IMR-90 (cell line): Measurements from ENCODE around the gene ZNF219. TPM values are rescaled to one million over a fixed set of nuclear protein-coding genes. Genes with fewer than 3 reads are reported as not detected.

ENCODE experiments used
- ATAC-seq: fragments of 200-7000 bp; cut with Tn5 transposase; 2 replicates; pipeline ENCODE4 v1.9.1; 2020; ENCODE audit warnings: low read depth, mild to moderate bottlenecking, moderate library complexity
- BruUV-seq: library from RNA; stranded (reverse); fragments of 400-500 nt; replicated peaks from 2 replicates; lab custom pipeline; 2021; lab: Mats Ljungman, UMichigan
- CTCF ChIA-PET: fragments of 300-600 bp; formaldehyde crosslinking; extraction: SDS; loops from one replicate; lab custom pipeline; 2021; ENCODE audit warnings: antibody characterized with exemption; lab: Yijun Ruan, JAX
- POLR2A ChIA-PET: fragments of 300-600 bp; sonication (Branson Sonifier 250); formaldehyde crosslinking; loops from one replicate; lab custom pipeline; 2022; ENCODE audit warnings: antibody characterized with exemption; ENCODE audit not compliant: unreplicated experiment; lab: Charles Lee
- DNase-seq: peaks from one replicate; pipeline ENCODE4 v3.0.0; 2013
- H2AFZ ChIP-seq: replicated peaks from 2 replicates; pipeline ENCODE3; 2013; ENCODE audit warnings: low read length, mild to moderate bottlenecking; ENCODE audit not compliant: poor library complexity
- H2AK5ac ChIP-seq: 2 replicates; pipeline ENCODE4 v1.6.1; 2013; ENCODE audit warnings: low read depth, low read length, inconsistent platforms
- H2AK9ac ChIP-seq: replicated peaks from 2 replicates; pipeline ENCODE3; 2013; ENCODE audit warnings: mild to moderate bottlenecking, low read depth, low read length, moderate library complexity; ENCODE audit not compliant: poor library complexity
- H2BK120ac ChIP-seq: 2 replicates; pipeline ENCODE4 v1.6.1; 2013; ENCODE audit warnings: low read depth, low read length, inconsistent platforms
- H2BK15ac ChIP-seq: 3 replicates; pipeline ENCODE4 v1.6.1; 2013; ENCODE audit warnings: low read depth, low read length, inconsistent platforms
- H2BK20ac ChIP-seq: 2 replicates; pipeline ENCODE4 v1.6.1; 2013; ENCODE audit warnings: low read depth, mild to moderate bottlenecking, inconsistent platforms, low read length, moderate library complexity
- H2BK5ac ChIP-seq: 2 replicates; pipeline ENCODE4 v1.6.1; 2013; ENCODE audit warnings: mild to moderate bottlenecking, low read depth, low read length, inconsistent platforms; ENCODE audit not compliant: poor library complexity, severe bottlenecking
- H3K14ac ChIP-seq: replicated peaks from 2 replicates; pipeline ENCODE4 v1.6.1; 2013; ENCODE audit warnings: low read depth, low read length, inconsistent platforms
- H3K18ac ChIP-seq: 2 replicates; pipeline ENCODE4 v1.6.1; 2013; ENCODE audit warnings: low read depth, low read length, control low read depth
- H3K23ac ChIP-seq: 2 replicates; pipeline ENCODE4 v1.6.1; 2013; ENCODE audit warnings: low read depth, low read length, inconsistent platforms
- H3K27ac ChIP-seq: 2 replicates; pipeline ENCODE4 v1.5.1; 2013; ENCODE audit warnings: mild to moderate bottlenecking, control low read depth, low read length; ENCODE audit not compliant: insufficient read depth
- H3K27me3 ChIP-seq: 2 replicates; pipeline ENCODE4 v1.6.1; 2013; ENCODE audit warnings: low read length; ENCODE audit not compliant: control insufficient read depth, insufficient read depth
- H3K36me3 ChIP-seq: 2 replicates; pipeline ENCODE4 v1.6.1; 2013; ENCODE audit warnings: low read length, mixed read lengths; ENCODE audit not compliant: control insufficient read depth, insufficient read depth
- H3K4ac ChIP-seq: 2 replicates; pipeline ENCODE4 v1.6.1; 2013; ENCODE audit warnings: low read depth, low read length, inconsistent platforms
- H3K4me1 ChIP-seq: 2 replicates; pipeline ENCODE4 v1.6.1; 2013; ENCODE audit warnings: low read length, mixed read lengths; ENCODE audit not compliant: control insufficient read depth, insufficient read depth
- H3K4me2 ChIP-seq: 2 replicates; pipeline ENCODE4 v1.6.1; 2013; ENCODE audit warnings: low read depth, mild to moderate bottlenecking, control low read depth, low read length, moderate library complexity
- H3K4me3 ChIP-seq: 2 replicates; pipeline ENCODE4 v1.5.1; 2013; ENCODE audit warnings: low read depth, mild to moderate bottlenecking, control low read depth, low read length, moderate library complexity; ENCODE audit not compliant: insufficient read depth
- H3K56ac ChIP-seq: 2 replicates; pipeline ENCODE4 v1.6.1; 2013; ENCODE audit warnings: low read length, inconsistent platforms; ENCODE audit not compliant: insufficient read depth; ENCODE audit errors: extremely low read depth
- H3K79me1 ChIP-seq, 2 experiments: 2 replicates each; pipeline ENCODE4 v1.6.1; 2013; ENCODE audit warnings: low read length in 2 of 2, inconsistent platforms in 1 of 2, low read depth in 1 of 2
- H3K9ac ChIP-seq: 2 replicates; pipeline ENCODE4 v1.6.1; 2013; ENCODE audit warnings: low read depth, low read length, control low read depth
- H3K9me1 ChIP-seq: 2 replicates; pipeline ENCODE4 v1.6.1; 2013; ENCODE audit warnings: low read length, inconsistent platforms; ENCODE audit not compliant: insufficient read depth
- H3K9me3 ChIP-seq: 2 replicates; pipeline ENCODE4 v1.6.1; 2013; ENCODE audit warnings: low read length; ENCODE audit not compliant: control insufficient read depth, insufficient read depth
- H4K20me1 ChIP-seq: 2 replicates; pipeline ENCODE4 v1.6.1; 2013; ENCODE audit warnings: low read length, inconsistent platforms; ENCODE audit not compliant: insufficient read depth
- H4K5ac ChIP-seq: 2 replicates; pipeline ENCODE4 v1.6.1; 2013; ENCODE audit warnings: mild to moderate bottlenecking, low read depth, low read length, control low read depth
- H4K8ac ChIP-seq, 2 experiments: 2 replicates each; pipeline ENCODE4 v1.6.1; 2013; ENCODE audit warnings: low read depth in 2 of 2, low read length in 2 of 2, control low read depth in 1 of 2, inconsistent platforms in 1 of 2
- H4K91ac ChIP-seq: 2 replicates; pipeline ENCODE4 v1.6.1; 2013; ENCODE audit warnings: low read depth, low read length, inconsistent platforms; ENCODE audit not compliant: insufficient read depth
- BHLHE40 ChIP-seq: fragments of 150-350 bp; IDR thresholded peaks from 2 replicates; pipeline ENCODE4 v1.6.1; 2016; ENCODE audit warnings: mild to moderate bottlenecking, low read depth, low read length
- CEBPB ChIP-seq: IDR thresholded peaks from 2 replicates; pipeline ENCODE4 v1.6.1; 2012; ENCODE audit warnings: low read depth, low read length, improper control_type of control experiment
- CHD1 ChIP-seq: IDR thresholded peaks from 2 replicates; pipeline ENCODE4 v1.6.1; 2012; ENCODE audit warnings: low read depth, low read length, improper control_type of control experiment
- FOS ChIP-seq: fragments of 150-350 bp; IDR thresholded peaks from 2 replicates; pipeline ENCODE4 v1.6.1; 2016; ENCODE audit warnings: low read depth, low read length
- MAFK ChIP-seq: IDR thresholded peaks from 2 replicates; pipeline ENCODE4 v1.6.1; 2012; ENCODE audit warnings: low read depth, low read length, improper control_type of control experiment
- MAZ ChIP-seq: IDR thresholded peaks from 2 replicates; pipeline ENCODE4 v1.6.1; 2012; ENCODE audit warnings: low read depth, mild to moderate bottlenecking, low read length, improper control_type of control experiment, moderate library complexity, borderline replicate concordance
- MXI1 ChIP-seq: IDR thresholded peaks from 2 replicates; pipeline ENCODE4 v1.6.1; 2012; ENCODE audit warnings: low read depth, mild to moderate bottlenecking, low read length, moderate library complexity, borderline replicate concordance
- NFE2L2 ChIP-seq: fragments of 150-350 bp; IDR thresholded peaks from 2 replicates; pipeline ENCODE4 v1.6.1; 2016; ENCODE audit warnings: low read depth, mild to moderate bottlenecking, low read length
- POLR2A ChIP-seq: IDR thresholded peaks from 2 replicates; pipeline ENCODE4 v1.6.1; 2012; ENCODE audit warnings: mild to moderate bottlenecking, low read depth, low read length
- RAD21 ChIP-seq: IDR thresholded peaks from 2 replicates; pipeline ENCODE4 v1.6.1; 2012; ENCODE audit warnings: low read length, improper control_type of control experiment
- RCOR1 ChIP-seq: IDR thresholded peaks from 2 replicates; pipeline ENCODE4 v1.6.1; 2012; ENCODE audit warnings: mild to moderate bottlenecking, low read length, improper control_type of control experiment; ENCODE audit not compliant: insufficient replicate concordance
- RFX5 ChIP-seq: IDR thresholded peaks from 2 replicates; pipeline ENCODE4 v1.8.0; 2012; ENCODE audit warnings: low read depth, mild to moderate bottlenecking, low read length, moderate library complexity
- SMC3 ChIP-seq: fragments of 150-350 bp; IDR thresholded peaks from 2 replicates; pipeline ENCODE4 v1.6.1; 2016; ENCODE audit warnings: low read depth, mild to moderate bottlenecking, antibody characterized with exemption, low read length, moderate library complexity
- WGBS, 2 experiments: methylation state at CpG; one replicate each; pipeline versions ENCODE4 v1.1.5 to v1.1.7; 2013; ENCODE audit warnings: missing lambda C conversion rate in 2 of 2; ENCODE audit not compliant: insufficient read length in 1 of 2; ENCODE audit errors: extremely low coverage in 2 of 2; 5-methylcytosine and 5-hydroxymethylcytosine counted together
- dilution Hi-C: fragments of 300-500 bp; cut with HindIII; formaldehyde crosslinking; loops from one replicate; pipeline ENCODE4 v1.14.3; 2018; ENCODE audit warnings: low sequenced_read_pairs; ENCODE audit not compliant: unreplicated experiment
- in situ Hi-C: fragments of 300-500 bp; cut with MboI; formaldehyde crosslinking; loops from 3 replicates; pipeline ENCODE4 v1.14.3; 2019; ENCODE audit warnings: low sequenced_read_pairs, inconsistent platforms, mixed read lengths
- intact Hi-C: fragments of 100-400 bp; cut with micrococcal nuclease; formaldehyde crosslinking; loops from 2 replicates; pipeline ENCODE4 v1.10.0; 2022
- polyA plus RNA-seq, 3 experiments: library from polyadenylated mRNA; depleted of rRNA; stranded (reverse); fragments of >200 nt; gene quantifications; 2 replicates each; pipeline ENCODE4 v1.2.3, GENCODE V29; 2012; ENCODE audit warnings: low replicate concordance in 1 of 3
- total RNA-seq: library from RNA; depleted of rRNA; stranded (reverse); fragments of >200 nt; gene quantifications from 2 replicates; pipeline ENCODE4 v1.2.3, GENCODE V29; 2012
- TF ChIP-seq, protein P1 (sequence below): fragments of 150-350 bp; IDR thresholded peaks from 2 replicates; pipeline ENCODE4 v1.6.1; 2017; ENCODE audit warnings: mild to moderate bottlenecking, antibody characterized with exemption, low read length, low read depth
- TF ChIP-seq, protein P2 (sequence below): conservative IDR thresholded peaks from 2 replicates; pipeline ENCODE4 v1.5.1; 2012; ENCODE audit warnings: mild to moderate bottlenecking, low read depth, low read length, improper control_type of control experiment
- TF ChIP-seq, protein P3 (sequence below): fragments of 150-350 bp; IDR thresholded peaks from 2 replicates; pipeline ENCODE4 v1.6.1; 2016; ENCODE audit warnings: low read depth, mild to moderate bottlenecking, low read length, moderate library complexity, borderline replicate concordance

The ZNF219 gene
- total and polyA plus RNA-seq, 2 of the 4 experiments (the other 2 are of a cell fraction), result 0.90 to 3.8 TPM

DNA sequence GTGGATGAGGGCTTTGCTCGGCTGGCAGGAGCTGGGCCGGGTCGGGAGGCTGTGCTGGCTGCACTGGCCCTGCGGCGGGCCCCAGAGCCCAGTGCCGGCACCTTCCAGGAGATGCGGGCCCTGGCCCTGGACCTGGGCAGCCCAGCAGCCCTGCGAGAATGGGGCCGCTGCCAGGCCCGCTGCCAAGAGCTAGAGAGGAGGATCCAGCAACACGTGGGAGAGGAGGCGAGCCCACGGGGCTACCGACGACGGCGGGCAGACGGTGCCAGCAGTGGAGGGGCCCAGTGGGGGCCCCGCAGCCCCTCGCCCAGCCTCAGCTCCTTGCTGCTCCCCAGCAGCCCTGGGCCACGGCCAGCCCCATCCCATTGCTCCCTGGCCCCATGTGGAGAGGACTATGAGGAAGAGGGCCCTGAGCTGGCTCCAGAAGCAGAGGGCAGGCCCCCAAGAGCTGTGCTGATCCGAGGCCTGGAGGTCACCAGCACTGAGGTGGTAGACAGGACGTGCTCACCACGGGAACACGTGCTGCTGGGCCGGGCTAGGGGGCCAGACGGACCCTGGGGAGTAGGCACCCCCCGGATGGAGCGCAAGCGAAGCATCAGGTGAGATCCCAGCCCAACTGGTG lies 16.8 kb downstream of the ZNF219 start:
- no peaks in the 10 kb centered on the region for H3K27me3 ChIP-seq
- no peak overlapping the region for H2AK5ac ChIP-seq
- intact Hi-C loops, result no loop called here
- dilution Hi-C loops, result no loop called here
- no peak for TF ChIP-seq NFE2L2
- no peak for TF ChIP-seq RFX5
- TF ChIP-seq MXI1, result no peak
- no peak for TF ChIP-seq RAD21
- TF ChIP-seq CHD1, result no peak
- TF ChIP-seq, protein P1, sequence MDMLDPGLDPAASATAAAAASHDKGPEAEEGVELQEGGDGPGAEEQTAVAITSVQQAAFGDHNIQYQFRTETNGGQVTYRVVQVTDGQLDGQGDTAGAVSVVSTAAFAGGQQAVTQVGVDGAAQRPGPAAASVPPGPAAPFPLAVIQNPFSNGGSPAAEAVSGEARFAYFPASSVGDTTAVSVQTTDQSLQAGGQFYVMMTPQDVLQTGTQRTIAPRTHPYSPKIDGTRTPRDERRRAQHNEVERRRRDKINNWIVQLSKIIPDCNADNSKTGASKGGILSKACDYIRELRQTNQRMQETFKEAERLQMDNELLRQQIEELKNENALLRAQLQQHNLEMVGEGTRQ, result no peak
- TF ChIP-seq, protein P2, sequence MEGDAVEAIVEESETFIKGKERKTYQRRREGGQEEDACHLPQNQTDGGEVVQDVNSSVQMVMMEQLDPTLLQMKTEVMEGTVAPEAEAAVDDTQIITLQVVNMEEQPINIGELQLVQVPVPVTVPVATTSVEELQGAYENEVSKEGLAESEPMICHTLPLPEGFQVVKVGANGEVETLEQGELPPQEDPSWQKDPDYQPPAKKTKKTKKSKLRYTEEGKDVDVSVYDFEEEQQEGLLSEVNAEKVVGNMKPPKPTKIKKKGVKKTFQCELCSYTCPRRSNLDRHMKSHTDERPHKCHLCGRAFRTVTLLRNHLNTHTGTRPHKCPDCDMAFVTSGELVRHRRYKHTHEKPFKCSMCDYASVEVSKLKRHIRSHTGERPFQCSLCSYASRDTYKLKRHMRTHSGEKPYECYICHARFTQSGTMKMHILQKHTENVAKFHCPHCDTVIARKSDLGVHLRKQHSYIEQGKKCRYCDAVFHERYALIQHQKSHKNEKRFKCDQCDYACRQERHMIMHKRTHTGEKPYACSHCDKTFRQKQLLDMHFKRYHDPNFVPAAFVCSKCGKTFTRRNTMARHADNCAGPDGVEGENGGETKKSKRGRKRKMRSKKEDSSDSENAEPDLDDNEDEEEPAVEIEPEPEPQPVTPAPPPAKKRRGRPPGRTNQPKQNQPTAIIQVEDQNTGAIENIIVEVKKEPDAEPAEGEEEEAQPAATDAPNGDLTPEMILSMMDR, result no peak
- TF ChIP-seq RCOR1, result no peak
- no peak for TF ChIP-seq SMC3
- no peak for TF ChIP-seq BHLHE40
- TF ChIP-seq, protein P3, sequence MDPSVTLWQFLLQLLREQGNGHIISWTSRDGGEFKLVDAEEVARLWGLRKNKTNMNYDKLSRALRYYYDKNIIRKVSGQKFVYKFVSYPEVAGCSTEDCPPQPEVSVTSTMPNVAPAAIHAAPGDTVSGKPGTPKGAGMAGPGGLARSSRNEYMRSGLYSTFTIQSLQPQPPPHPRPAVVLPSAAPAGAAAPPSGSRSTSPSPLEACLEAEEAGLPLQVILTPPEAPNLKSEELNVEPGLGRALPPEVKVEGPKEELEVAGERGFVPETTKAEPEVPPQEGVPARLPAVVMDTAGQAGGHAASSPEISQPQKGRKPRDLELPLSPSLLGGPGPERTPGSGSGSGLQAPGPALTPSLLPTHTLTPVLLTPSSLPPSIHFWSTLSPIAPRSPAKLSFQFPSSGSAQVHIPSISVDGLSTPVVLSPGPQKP, result no peak
- TF ChIP-seq MAFK, result no peak
- no peak for TF ChIP-seq CEBPB
- TF ChIP-seq POLR2A, result no peak
- TF ChIP-seq FOS, result no peak
- no peak for TF ChIP-seq MAZ
- no peak overlapping the region for H4K91ac ChIP-seq
- 89% methylated on average over 10 of the region's 30 CpGs; no CpG with 5 or more reads in 1 of the 2 experiments for WGBS, 2 experiments
- H3K27ac ChIP-seq, result no peak overlapping the region
- H3K36me3 ChIP-seq, result peaks cover 83% of the 10 kb centered on the region
- DNase-seq (no peak), ATAC-seq (no peak)
- no peak overlapping the region for H2AK9ac ChIP-seq
- no peak overlapping the region for H2BK15ac ChIP-seq
- H3K56ac ChIP-seq, result no peak overlapping the region
- no peaks in the 10 kb centered on the region for H4K20me1 ChIP-seq
- POLR2A ChIA-PET, result no interaction called here
- H3K9me1 ChIP-seq, result peaks cover 5% of the 10 kb centered on the region
- peaks cover 8 to 10% of the 10 kb centered on the region in 2 experiments; a peak in 3 of 4 replicates for H3K79me1 ChIP-seq
- no peak overlapping the region for H2AFZ ChIP-seq
- no peak overlapping the region for H3K4me2 ChIP-seq
- H4K5ac ChIP-seq, result no peak overlapping the region
- H3K9me3 ChIP-seq, result no peaks in the 10 kb centered on the region
- H3K4me3 ChIP-seq, result no peak overlapping the region
- H4K8ac ChIP-seq, result no peak overlapping the region
- H3K18ac ChIP-seq, result no peak overlapping the region
- H2BK120ac ChIP-seq, result no peak overlapping the region
- no peak overlapping the region for H2BK20ac ChIP-seq
- TSS peak; percentile 57 for BruUV-seq
- H3K14ac ChIP-seq, result no peak overlapping the region
- no peak overlapping the region for H3K23ac ChIP-seq
- no peak overlapping the region for H3K9ac ChIP-seq
- in situ Hi-C loops, result loop anchor here (25.0 kb wide), 2 partner anchors 619 to 744 kb away; partner anchors contain the start of genes APEX1, CCNB1IP1, OSGEP and PARP2
- no peak overlapping the region for H3K4ac ChIP-seq
- CTCF ChIA-PET, result no interaction called here
- peaks cover 17% of the 10 kb centered on the region for H3K4me1 ChIP-seq
- H2BK5ac ChIP-seq, result no peak overlapping the region
